IMR-90 (cell line): ENCODE measurements around the gene ZXDC. TPM values are rescaled to one million over a fixed set of nuclear protein-coding genes. Genes with fewer than 3 reads are reported as not detected.

Experiments used
- ATAC-seq: fragments of 200-7000 bp; cut with Tn5 transposase; 2 replicates; pipeline ENCODE4 v1.9.1; 2020; ENCODE audit warnings: low read depth, mild to moderate bottlenecking, moderate library complexity
- BruUV-seq: library from RNA; stranded (reverse); fragments of 400-500 nt; replicated peaks from 2 replicates; lab custom pipeline; 2021; lab: Mats Ljungman, UMichigan
- CTCF ChIA-PET: fragments of 300-600 bp; formaldehyde crosslinking; extraction: SDS; loops from one replicate; lab custom pipeline; 2021; ENCODE audit warnings: antibody characterized with exemption; lab: Yijun Ruan, JAX
- POLR2A ChIA-PET: fragments of 300-600 bp; sonication (Branson Sonifier 250); formaldehyde crosslinking; loops from one replicate; lab custom pipeline; 2022; ENCODE audit warnings: antibody characterized with exemption; ENCODE audit not compliant: unreplicated experiment; lab: Charles Lee
- DNase-seq: peaks from one replicate; pipeline ENCODE4 v3.0.0; 2013
- H2AFZ ChIP-seq: replicated peaks from 2 replicates; pipeline ENCODE3; 2013; ENCODE audit warnings: low read length, mild to moderate bottlenecking; ENCODE audit not compliant: poor library complexity
- H2AK5ac ChIP-seq: 2 replicates; pipeline ENCODE4 v1.6.1; 2013; ENCODE audit warnings: low read depth, low read length, inconsistent platforms
- H2AK9ac ChIP-seq: replicated peaks from 2 replicates; pipeline ENCODE3; 2013; ENCODE audit warnings: mild to moderate bottlenecking, low read depth, low read length, moderate library complexity; ENCODE audit not compliant: poor library complexity
- H2BK120ac ChIP-seq: 2 replicates; pipeline ENCODE4 v1.6.1; 2013; ENCODE audit warnings: low read depth, low read length, inconsistent platforms
- H2BK15ac ChIP-seq: 3 replicates; pipeline ENCODE4 v1.6.1; 2013; ENCODE audit warnings: low read depth, low read length, inconsistent platforms
- H2BK20ac ChIP-seq: 2 replicates; pipeline ENCODE4 v1.6.1; 2013; ENCODE audit warnings: low read depth, mild to moderate bottlenecking, inconsistent platforms, low read length, moderate library complexity
- H2BK5ac ChIP-seq: 2 replicates; pipeline ENCODE4 v1.6.1; 2013; ENCODE audit warnings: mild to moderate bottlenecking, low read depth, low read length, inconsistent platforms; ENCODE audit not compliant: poor library complexity, severe bottlenecking
- H3K14ac ChIP-seq: replicated peaks from 2 replicates; pipeline ENCODE4 v1.6.1; 2013; ENCODE audit warnings: low read depth, low read length, inconsistent platforms
- H3K18ac ChIP-seq: 2 replicates; pipeline ENCODE4 v1.6.1; 2013; ENCODE audit warnings: low read depth, low read length, control low read depth
- H3K23ac ChIP-seq: 2 replicates; pipeline ENCODE4 v1.6.1; 2013; ENCODE audit warnings: low read depth, low read length, inconsistent platforms
- H3K27ac ChIP-seq: 2 replicates; pipeline ENCODE4 v1.5.1; 2013; ENCODE audit warnings: mild to moderate bottlenecking, control low read depth, low read length; ENCODE audit not compliant: insufficient read depth
- H3K27me3 ChIP-seq: 2 replicates; pipeline ENCODE4 v1.6.1; 2013; ENCODE audit warnings: low read length; ENCODE audit not compliant: control insufficient read depth, insufficient read depth
- H3K36me3 ChIP-seq: 2 replicates; pipeline ENCODE4 v1.6.1; 2013; ENCODE audit warnings: low read length, mixed read lengths; ENCODE audit not compliant: control insufficient read depth, insufficient read depth
- H3K4ac ChIP-seq: 2 replicates; pipeline ENCODE4 v1.6.1; 2013; ENCODE audit warnings: low read depth, low read length, inconsistent platforms
- H3K4me1 ChIP-seq: 2 replicates; pipeline ENCODE4 v1.6.1; 2013; ENCODE audit warnings: low read length, mixed read lengths; ENCODE audit not compliant: control insufficient read depth, insufficient read depth
- H3K4me2 ChIP-seq: 2 replicates; pipeline ENCODE4 v1.6.1; 2013; ENCODE audit warnings: low read depth, mild to moderate bottlenecking, control low read depth, low read length, moderate library complexity
- H3K4me3 ChIP-seq: 2 replicates; pipeline ENCODE4 v1.5.1; 2013; ENCODE audit warnings: low read depth, mild to moderate bottlenecking, control low read depth, low read length, moderate library complexity; ENCODE audit not compliant: insufficient read depth
- H3K56ac ChIP-seq: 2 replicates; pipeline ENCODE4 v1.6.1; 2013; ENCODE audit warnings: low read length, inconsistent platforms; ENCODE audit not compliant: insufficient read depth; ENCODE audit errors: extremely low read depth
- H3K79me1 ChIP-seq, 2 experiments: 2 replicates each; pipeline ENCODE4 v1.6.1; 2013; ENCODE audit warnings: low read length in 2 of 2, inconsistent platforms in 1 of 2, low read depth in 1 of 2
- H3K9ac ChIP-seq: 2 replicates; pipeline ENCODE4 v1.6.1; 2013; ENCODE audit warnings: low read depth, low read length, control low read depth
- H3K9me1 ChIP-seq: 2 replicates; pipeline ENCODE4 v1.6.1; 2013; ENCODE audit warnings: low read length, inconsistent platforms; ENCODE audit not compliant: insufficient read depth
- H3K9me3 ChIP-seq: 2 replicates; pipeline ENCODE4 v1.6.1; 2013; ENCODE audit warnings: low read length; ENCODE audit not compliant: control insufficient read depth, insufficient read depth
- H4K20me1 ChIP-seq: 2 replicates; pipeline ENCODE4 v1.6.1; 2013; ENCODE audit warnings: low read length, inconsistent platforms; ENCODE audit not compliant: insufficient read depth
- H4K5ac ChIP-seq: 2 replicates; pipeline ENCODE4 v1.6.1; 2013; ENCODE audit warnings: mild to moderate bottlenecking, low read depth, low read length, control low read depth
- H4K8ac ChIP-seq, 2 experiments: 2 replicates each; pipeline ENCODE4 v1.6.1; 2013; ENCODE audit warnings: low read depth in 2 of 2, low read length in 2 of 2, control low read depth in 1 of 2, inconsistent platforms in 1 of 2
- H4K91ac ChIP-seq: 2 replicates; pipeline ENCODE4 v1.6.1; 2013; ENCODE audit warnings: low read depth, low read length, inconsistent platforms; ENCODE audit not compliant: insufficient read depth
- CEBPB ChIP-seq: IDR thresholded peaks from 2 replicates; pipeline ENCODE4 v1.6.1; 2012; ENCODE audit warnings: low read depth, low read length, improper control_type of control experiment
- CHD1 ChIP-seq: IDR thresholded peaks from 2 replicates; pipeline ENCODE4 v1.6.1; 2012; ENCODE audit warnings: low read depth, low read length, improper control_type of control experiment
- CTCF ChIP-seq: conservative IDR thresholded peaks from 2 replicates; pipeline ENCODE4 v1.5.1; 2012; ENCODE audit warnings: mild to moderate bottlenecking, low read depth, low read length, improper control_type of control experiment
- ELK1 ChIP-seq: fragments of 150-350 bp; IDR thresholded peaks from 2 replicates; pipeline ENCODE4 v1.6.1; 2016; ENCODE audit warnings: low read depth, mild to moderate bottlenecking, low read length, moderate library complexity, borderline replicate concordance
- FOS ChIP-seq: fragments of 150-350 bp; IDR thresholded peaks from 2 replicates; pipeline ENCODE4 v1.6.1; 2016; ENCODE audit warnings: low read depth, low read length
- MAFK ChIP-seq: IDR thresholded peaks from 2 replicates; pipeline ENCODE4 v1.6.1; 2012; ENCODE audit warnings: low read depth, low read length, improper control_type of control experiment
- MAZ ChIP-seq: IDR thresholded peaks from 2 replicates; pipeline ENCODE4 v1.6.1; 2012; ENCODE audit warnings: low read depth, mild to moderate bottlenecking, low read length, improper control_type of control experiment, moderate library complexity, borderline replicate concordance
- MXI1 ChIP-seq: IDR thresholded peaks from 2 replicates; pipeline ENCODE4 v1.6.1; 2012; ENCODE audit warnings: low read depth, mild to moderate bottlenecking, low read length, moderate library complexity, borderline replicate concordance
- NFE2L2 ChIP-seq: fragments of 150-350 bp; IDR thresholded peaks from 2 replicates; pipeline ENCODE4 v1.6.1; 2016; ENCODE audit warnings: low read depth, mild to moderate bottlenecking, low read length
- POLR2A ChIP-seq: IDR thresholded peaks from 2 replicates; pipeline ENCODE4 v1.6.1; 2012; ENCODE audit warnings: mild to moderate bottlenecking, low read depth, low read length
- RAD21 ChIP-seq: IDR thresholded peaks from 2 replicates; pipeline ENCODE4 v1.6.1; 2012; ENCODE audit warnings: low read length, improper control_type of control experiment
- RCOR1 ChIP-seq: IDR thresholded peaks from 2 replicates; pipeline ENCODE4 v1.6.1; 2012; ENCODE audit warnings: mild to moderate bottlenecking, low read length, improper control_type of control experiment; ENCODE audit not compliant: insufficient replicate concordance
- RFX5 ChIP-seq: IDR thresholded peaks from 2 replicates; pipeline ENCODE4 v1.8.0; 2012; ENCODE audit warnings: low read depth, mild to moderate bottlenecking, low read length, moderate library complexity
- SMC3 ChIP-seq: fragments of 150-350 bp; IDR thresholded peaks from 2 replicates; pipeline ENCODE4 v1.6.1; 2016; ENCODE audit warnings: low read depth, mild to moderate bottlenecking, antibody characterized with exemption, low read length, moderate library complexity
- USF2 ChIP-seq: fragments of 150-350 bp; IDR thresholded peaks from 2 replicates; pipeline ENCODE4 v1.6.1; 2017; ENCODE audit warnings: mild to moderate bottlenecking, antibody characterized with exemption, low read length, low read depth
- WGBS, 2 experiments: methylation state at CpG; one replicate each; pipeline versions ENCODE4 v1.1.5 to v1.1.7; 2013; ENCODE audit warnings: missing lambda C conversion rate in 2 of 2; ENCODE audit not compliant: insufficient read length in 1 of 2; ENCODE audit errors: extremely low coverage in 2 of 2; 5-methylcytosine and 5-hydroxymethylcytosine counted together
- dilution Hi-C: fragments of 300-500 bp; cut with HindIII; formaldehyde crosslinking; loops from one replicate; pipeline ENCODE4 v1.14.3; 2018; ENCODE audit warnings: low sequenced_read_pairs; ENCODE audit not compliant: unreplicated experiment
- in situ Hi-C: fragments of 300-500 bp; cut with MboI; formaldehyde crosslinking; loops from 3 replicates; pipeline ENCODE4 v1.14.3; 2019; ENCODE audit warnings: low sequenced_read_pairs, inconsistent platforms, mixed read lengths
- intact Hi-C: fragments of 100-400 bp; cut with micrococcal nuclease; formaldehyde crosslinking; loops from 2 replicates; pipeline ENCODE4 v1.10.0; 2022
- polyA plus RNA-seq, 3 experiments: library from polyadenylated mRNA; depleted of rRNA; stranded (reverse); fragments of >200 nt; gene quantifications; 2 replicates each; pipeline ENCODE4 v1.2.3, GENCODE V29; 2012; ENCODE audit warnings: low replicate concordance in 1 of 3
- total RNA-seq: library from RNA; depleted of rRNA; stranded (reverse); fragments of >200 nt; gene quantifications from 2 replicates; pipeline ENCODE4 v1.2.3, GENCODE V29; 2012

ZXDC gene
- total and polyA plus RNA-seq, 2 of the 4 experiments (the other 2 are of a cell fraction), result 11.5 to 14.3 TPM

GRCh38 chr3:126406389-126407296 lies 69.0 kb downstream of the ZXDC start:
- BruUV-seq, result no TSS peak
- no peak for TF ChIP-seq RFX5
- no peak for TF ChIP-seq MAFK
- TF ChIP-seq RAD21, result no peak
- no peak for TF ChIP-seq MXI1
- TF ChIP-seq SMC3, result no peak
- TF ChIP-seq CEBPB, result no peak
- no peak for TF ChIP-seq ELK1
- no peak for TF ChIP-seq CHD1
- TF ChIP-seq RCOR1, result no peak
- TF ChIP-seq POLR2A, result no peak
- no peak for TF ChIP-seq MAZ
- TF ChIP-seq USF2, result no peak
- no peak for TF ChIP-seq NFE2L2
- TF ChIP-seq FOS, result no peak
- no peak for TF ChIP-seq CTCF

More at GRCh38 chr3:126406389-126407296, 69.0 kb downstream of the ZXDC start:
- 0 out of 2 replicates have a peak, but pooled peaks cover 4% of the 10 kb centered on the region for H3K9me3 ChIP-seq
- no peak overlapping the region for H3K9ac ChIP-seq
- H3K4ac ChIP-seq, result no peak overlapping the region
- no peak overlapping the region for H4K5ac ChIP-seq
- dilution Hi-C loops (no loop called here), intact Hi-C loops (no loop called here), in situ Hi-C loops (no loop called here)
- no CpG with 5 or more reads among the region's 15 CpGs for whole genome bisulfite sequencing, 2 experiments
- POLR2A ChIA-PET, result no interaction called here
- no peak overlapping the region for H3K18ac ChIP-seq
- no peak overlapping the region for H3K23ac ChIP-seq
- H3K4me2 ChIP-seq, result no peak overlapping the region
- no peak overlapping the region for H3K14ac ChIP-seq
- no peak overlapping the region for H2BK5ac ChIP-seq
- H2BK120ac ChIP-seq, result no peak overlapping the region
- no peak overlapping the region for H3K56ac ChIP-seq
- H4K8ac ChIP-seq, result no peak overlapping the region
- H3K9me1 ChIP-seq, result no peaks in the 10 kb centered on the region; the same call in 1 of the 2 replicates
- H4K91ac ChIP-seq, result no peak overlapping the region
- no peak overlapping the region for H2BK15ac ChIP-seq
- no peaks in the 10 kb centered on the region for H3K36me3 ChIP-seq
- no peak overlapping the region for H2AFZ ChIP-seq
- H2AK9ac ChIP-seq, result no peak overlapping the region
- H3K4me3 ChIP-seq, result no peak overlapping the region
- CTCF ChIA-PET, result no interaction called here
- no peaks in the 10 kb centered on the region for H3K4me1 ChIP-seq
- ATAC-seq, result no peak
- no peak for DNase-seq
- H4K20me1 ChIP-seq, result no peaks in the 10 kb centered on the region
- H2BK20ac ChIP-seq, result no peak overlapping the region
- no peak overlapping the region for H2AK5ac ChIP-seq
- H3K27me3 ChIP-seq, result peaks cover 24% of the 10 kb centered on the region
- no peaks in the 10 kb centered on the region for H3K79me1 ChIP-seq
- H3K27ac ChIP-seq, result no peak overlapping the region
